ENCODE results near the gene PPP1R12C.

DNA sequence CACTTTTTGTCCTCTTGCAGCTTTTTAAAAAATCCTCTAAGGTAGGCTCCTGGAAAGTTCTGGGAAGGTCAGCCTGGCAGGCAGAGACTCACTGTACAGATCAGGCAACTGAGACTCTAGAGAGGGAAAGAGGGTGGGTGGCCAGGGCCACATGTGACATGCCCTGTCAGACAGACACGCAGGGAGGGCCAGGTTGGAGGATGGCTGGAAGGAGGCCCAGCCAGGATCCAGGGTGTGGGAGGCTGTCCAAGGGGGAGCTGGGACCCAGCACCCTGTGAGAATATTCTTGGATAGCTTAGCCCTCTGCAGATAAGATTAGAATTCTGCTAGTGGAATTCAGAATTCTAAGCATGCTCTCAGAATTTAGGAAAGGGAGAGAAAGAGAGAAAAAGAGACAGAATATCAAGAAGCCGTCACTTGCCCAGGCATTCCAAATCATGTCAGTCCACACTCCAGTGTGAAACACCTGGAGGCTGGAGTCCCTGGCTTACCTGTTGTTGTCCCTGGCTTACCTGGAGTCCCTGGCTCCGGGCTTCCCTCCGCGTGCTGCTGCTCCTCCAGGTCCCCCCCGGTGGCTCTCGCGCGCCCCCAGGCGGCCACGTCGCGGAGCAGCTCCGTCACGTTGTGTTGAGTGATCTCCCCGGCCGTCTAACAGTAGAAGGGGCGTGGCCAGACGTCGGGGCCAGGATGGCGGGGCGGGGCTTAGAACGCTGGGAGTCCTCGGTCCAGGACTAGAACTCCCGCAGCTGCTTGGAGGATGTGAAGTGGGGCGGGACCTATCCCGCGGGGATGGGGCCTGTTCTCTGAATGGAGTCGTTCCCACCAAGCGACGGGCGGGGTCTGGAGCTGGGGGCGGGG is 42.9 kb upstream of the PPP1R12C start:
- TF ChIP-seq, protein P1, sequence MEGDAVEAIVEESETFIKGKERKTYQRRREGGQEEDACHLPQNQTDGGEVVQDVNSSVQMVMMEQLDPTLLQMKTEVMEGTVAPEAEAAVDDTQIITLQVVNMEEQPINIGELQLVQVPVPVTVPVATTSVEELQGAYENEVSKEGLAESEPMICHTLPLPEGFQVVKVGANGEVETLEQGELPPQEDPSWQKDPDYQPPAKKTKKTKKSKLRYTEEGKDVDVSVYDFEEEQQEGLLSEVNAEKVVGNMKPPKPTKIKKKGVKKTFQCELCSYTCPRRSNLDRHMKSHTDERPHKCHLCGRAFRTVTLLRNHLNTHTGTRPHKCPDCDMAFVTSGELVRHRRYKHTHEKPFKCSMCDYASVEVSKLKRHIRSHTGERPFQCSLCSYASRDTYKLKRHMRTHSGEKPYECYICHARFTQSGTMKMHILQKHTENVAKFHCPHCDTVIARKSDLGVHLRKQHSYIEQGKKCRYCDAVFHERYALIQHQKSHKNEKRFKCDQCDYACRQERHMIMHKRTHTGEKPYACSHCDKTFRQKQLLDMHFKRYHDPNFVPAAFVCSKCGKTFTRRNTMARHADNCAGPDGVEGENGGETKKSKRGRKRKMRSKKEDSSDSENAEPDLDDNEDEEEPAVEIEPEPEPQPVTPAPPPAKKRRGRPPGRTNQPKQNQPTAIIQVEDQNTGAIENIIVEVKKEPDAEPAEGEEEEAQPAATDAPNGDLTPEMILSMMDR (IDR thresholded peaks at IDR 0.05) = peak; percentile 58 to 86 (median 82)
- TF ChIP-seq POLR2A (IDR thresholded peaks at IDR 0.05) = no peak

All from testis (tissue), 2 donors.